Ramos (cell line): Measurements from ENCODE around the gene HADH.

ENCODE experiments used
- in situ Hi-C: fragments of 300-500 bp; cut with MboI; formaldehyde crosslinking; loops from one replicate; pipeline ENCODE4 v1.14.3; 2022; ENCODE audit warnings: low sequenced_read_pairs; ENCODE audit not compliant: unreplicated experiment

Gene HADH

GRCh38 chr4:108053251-108053711, 63.6 kb downstream of the HADH start:
- in situ Hi-C loops = no loop called here

GRCh38 chr4:108054025-108054638, 64.4 kb downstream of the HADH start:
- in situ Hi-C loops = no loop called here

GRCh38 chr4:108055787-108056186, 66.1 kb downstream of the HADH start:
- in situ Hi-C loops = no loop called here

- in situ Hi-C loops = no loop called here
Measured at GRCh38 chr4:108056418-108056817, 66.7 kb downstream of the HADH start.

- in situ Hi-C loops = no loop called here
Measured at GRCh38 chr4:108058685-108059440, 69.2 kb downstream of the HADH start.

- in situ Hi-C loops = no loop called here
Measured at GRCh38 chr4:108060164-108060563, 70.5 kb downstream of the HADH start.

- in situ Hi-C loops = no loop called here
Measured at GRCh38 chr4:108060686-108061321, 71.1 kb downstream of the HADH start.

GRCh38 chr4:108068442-108068841, 78.8 kb downstream of the HADH start:
- in situ Hi-C loops = no loop called here

- in situ Hi-C loops = no loop called here
Measured at GRCh38 chr4:108070775-108071174, 81.1 kb downstream of the HADH start.

- in situ Hi-C loops = no loop called here
Measured at GRCh38 chr4:108072300-108072699, 82.6 kb downstream of the HADH start.

GRCh38 chr4:108078024-108078733, 88.5 kb downstream of the HADH start:
- in situ Hi-C loops = no loop called here

- in situ Hi-C loops = no loop called here
Measured at GRCh38 chr4:108080747-108081146, 91.1 kb downstream of the HADH start.

GRCh38 chr4:108081256-108081655, 91.6 kb downstream of the HADH start:
- in situ Hi-C loops = no loop called here
